NCI-H446 (cell line): Measurements from ENCODE around the gene JAML.

ENCODE experiments used
- DNase-seq, 2 experiments: peaks; one replicate each; lab custom pipeline; 2025; lab: John Stamatoyannopoulos, UW

The JAML gene

GRCh38 chr11:118239509-118240205 lies 14.8 kb upstream of the JAML start:
- DNase-seq: no peak

- no peak for DNase-seq
Measured at GRCh38 chr11:118238929-118239328, 14.1 kb upstream of the JAML start.

- DNase-seq: no peak
Measured at GRCh38 chr11:118238421-118238820, 13.6 kb upstream of the JAML start.

- no peak for DNase-seq
Measured at GRCh38 chr11:118236170-118236569, 11.4 kb upstream of the JAML start.

GRCh38 chr11:118234833-118235232 lies 10.0 kb upstream of the JAML start:
- no peak for DNase-seq

- DNase-seq: no peak
Measured at GRCh38 chr11:118233850-118234249, 9.0 kb upstream of the JAML start.

GRCh38 chr11:118233377-118233776 lies 8.6 kb upstream of the JAML start:
- DNase-seq: no peak

- no peak for DNase-seq
Measured at GRCh38 chr11:118232659-118233058, 7.8 kb upstream of the JAML start.

GRCh38 chr11:118231461-118231860 lies 6.7 kb upstream of the JAML start:
- DNase-seq: no peak

GRCh38 chr11:118230088-118230487 lies 5.3 kb upstream of the JAML start:
- DNase-seq: no peak

- no peak for DNase-seq
Measured at GRCh38 chr11:118229274-118229847, 4.5 kb upstream of the JAML start.

- no peak for DNase-seq
Measured at GRCh38 chr11:118227865-118228785, 3.3 kb upstream of the JAML start.

GRCh38 chr11:118226781-118227180 lies 2.0 kb upstream of the JAML start:
- no peak for DNase-seq

- DNase-seq: no peak
Measured at GRCh38 chr11:118226296-118226695, 1.5 kb upstream of the JAML start.

GRCh38 chr11:118223992-118224391 lies 819 bp downstream of the JAML start:
- DNase-seq: no peak

- DNase-seq: no peak
Measured at GRCh38 chr11:118223570-118223969, 1.2 kb downstream of the JAML start.

GRCh38 chr11:118222437-118222836 lies 2.4 kb downstream of the JAML start:
- no peak for DNase-seq

- no peak for DNase-seq
Measured at GRCh38 chr11:118221419-118221818, 3.4 kb downstream of the JAML start.

- no peak for DNase-seq
Measured at GRCh38 chr11:118219732-118220131, 5.1 kb downstream of the JAML start.

- no peak for DNase-seq
Measured at GRCh38 chr11:118219244-118219643, 5.6 kb downstream of the JAML start.

- no peak for DNase-seq
Measured at GRCh38 chr11:118217575-118217974, 7.2 kb downstream of the JAML start.

GRCh38 chr11:118216621-118217481 lies 8.0 kb downstream of the JAML start:
- no peak for DNase-seq
